HepG2 (cell line): Measurements from ENCODE around the gene DBN1. TPM values are rescaled to one million over a fixed set of nuclear protein-coding genes. Genes with fewer than 3 reads are reported as not detected.

Experiments
- ARNT ChIP-seq: fragments of 450-650 bp; IDR thresholded peaks from 2 replicates; pipeline ENCODE4 v1.6.1; 2017
- ASH2L ChIP-seq: fragments of 300-600, 200-600 bp; sonication (generic); IDR thresholded peaks from 2 replicates; pipeline ENCODE4 v1.7.0; 2017; ENCODE audit warnings: low read depth, mild to moderate bottlenecking, moderate library complexity, mixed read lengths, low read length; ENCODE audit not compliant: insufficient read length
- CEBPG ChIP-seq: IDR thresholded peaks from 2 replicates; pipeline ENCODE4 v1.6.1; 2016
- EED ChIP-seq: sonication (generic); formaldehyde crosslinking; IDR thresholded peaks from 2 replicates; pipeline ENCODE4 v1.5.0; 2020; ENCODE audit warnings: mild to moderate bottlenecking, missing genetic modification reagents
- EP300 ChIP-seq, 3 experiments: sonication (generic) in 1 of 3; formaldehyde crosslinking in 1 of 3; IDR thresholded peaks; 2 replicates each; pipeline versions ENCODE4 v1.5.1 to v1.6.1; 2011 to 2020; ENCODE audit warnings: low read depth in 2 of 3, low read length in 2 of 3, borderline replicate concordance in 1 of 3, improper control_type of control experiment in 1 of 3, mild to moderate bottlenecking in 1 of 3, missing genetic modification reagents in 1 of 3, moderate library complexity in 1 of 3
- FUBP1 ChIP-seq: sonication (generic); formaldehyde crosslinking; IDR thresholded peaks from 2 replicates; pipeline ENCODE4 v1.5.1; 2020; ENCODE audit warnings: missing genetic modification reagents, mild to moderate bottlenecking, borderline replicate concordance
- IKZF1 ChIP-seq: fragments of 450-650 bp; IDR thresholded peaks from 2 replicates; pipeline ENCODE4 v1.7.1; 2016
- MYPOP ChIP-seq: sonication (generic); formaldehyde crosslinking; IDR thresholded peaks from 2 replicates; pipeline ENCODE4 v1.8.1; 2023; ENCODE audit warnings: mild to moderate bottlenecking, moderate library complexity, missing genetic modification reagents
- NRL ChIP-seq: sonication (generic); formaldehyde crosslinking; IDR thresholded peaks from 2 replicates; pipeline ENCODE4 v1.5.0; 2020; ENCODE audit warnings: missing genetic modification reagents, mild to moderate bottlenecking, moderate library complexity, borderline replicate concordance
- RFXAP ChIP-seq: sonication (generic); formaldehyde crosslinking; IDR thresholded peaks from 2 replicates; pipeline ENCODE4 v1.4.0; 2020; ENCODE audit warnings: missing genetic modification reagents, borderline replicate concordance
- RXRA ChIP-seq: sonication (generic); formaldehyde crosslinking; IDR thresholded peaks from 2 replicates; pipeline ENCODE4 v1.5.1; 2020; ENCODE audit warnings: missing genetic modification reagents
- SMAD3 ChIP-seq: sonication (generic); formaldehyde crosslinking; IDR thresholded peaks from 2 replicates; pipeline ENCODE4 v1.4.0; 2020; ENCODE audit warnings: missing genetic modification reagents
- SP140L ChIP-seq: sonication (generic); formaldehyde crosslinking; IDR thresholded peaks from 2 replicates; pipeline ENCODE4 v1.4.0; 2020; ENCODE audit warnings: missing genetic modification reagents, borderline replicate concordance
- ZFP36L2 ChIP-seq: sonication (generic); formaldehyde crosslinking; IDR thresholded peaks from 2 replicates; pipeline ENCODE4 v1.4.0; 2020; ENCODE audit warnings: missing genetic modification reagents
- ZNF205 ChIP-seq: IDR thresholded peaks from 2 replicates; pipeline ENCODE4 v1.6.1; 2018; ENCODE audit warnings: missing biosample characterization, missing genetic modification reagents
- ZNF331 ChIP-seq: sonication (generic); formaldehyde crosslinking; IDR thresholded peaks from 2 replicates; pipeline ENCODE4 v1.4.0; 2020; ENCODE audit warnings: missing genetic modification reagents
- ZNF543 ChIP-seq: sonication (generic); formaldehyde crosslinking; IDR thresholded peaks from 2 replicates; pipeline ENCODE4 v1.4.0; 2020; ENCODE audit warnings: mild to moderate bottlenecking, missing genetic modification reagents
- ZNF644 ChIP-seq: IDR thresholded peaks from 2 replicates; pipeline ENCODE4 v1.6.1; 2016; ENCODE audit warnings: low read depth
- ZNF770 ChIP-seq: sonication (generic); formaldehyde crosslinking; IDR thresholded peaks from 2 replicates; pipeline ENCODE4 v1.5.0; 2020; ENCODE audit warnings: mild to moderate bottlenecking, missing genetic modification reagents
- ZNF777 ChIP-seq: sonication (generic); formaldehyde crosslinking; IDR thresholded peaks from 2 replicates; pipeline ENCODE4 v1.4.0; 2020; ENCODE audit warnings: missing genetic modification reagents
- ZSCAN5A ChIP-seq: sonication (generic); formaldehyde crosslinking; IDR thresholded peaks from 2 replicates; pipeline ENCODE4 v1.8.0; 2022; ENCODE audit warnings: mild to moderate bottlenecking, missing genetic modification reagents, borderline replicate concordance
- polyA plus RNA-seq, 8 experiments: library from polyadenylated mRNA; depleted of rRNA in 3 of 8; stranded (reverse) in 7 of 8; unstranded in 1 of 8; fragments of >200 nt; fragmentation: Illumina TruSeq in 4 of 8; extraction: Trizol in 4 of 8; gene quantifications; 2 replicates each; pipeline versions ENCODE4 v1.2.1 to v1.2.3, GENCODE V29; 2011 to 2016; ENCODE audit warnings: low read depth in 4 of 8, missing spikeins in 1 of 8, mixed read lengths in 1 of 8; ENCODE audit not compliant: insufficient read depth in 1 of 8
- total RNA-seq, 5 experiments: library from RNA; depleted of rRNA; stranded (reverse); fragments of >200 nt; fragmentation: Illumina TruSeq; extraction: Trizol; gene quantifications; 2 replicates each; pipeline ENCODE4 v1.2.3, GENCODE V29; 2016; ENCODE audit warnings: low read depth in 1 of 5

The DBN1 gene
- total and polyA plus RNA-seq, 2 of the 13 experiments (the other 11 are each of a cell fraction or from before 2014, with no cell fraction given), result 27.0 to 37.3 TPM

DNA sequence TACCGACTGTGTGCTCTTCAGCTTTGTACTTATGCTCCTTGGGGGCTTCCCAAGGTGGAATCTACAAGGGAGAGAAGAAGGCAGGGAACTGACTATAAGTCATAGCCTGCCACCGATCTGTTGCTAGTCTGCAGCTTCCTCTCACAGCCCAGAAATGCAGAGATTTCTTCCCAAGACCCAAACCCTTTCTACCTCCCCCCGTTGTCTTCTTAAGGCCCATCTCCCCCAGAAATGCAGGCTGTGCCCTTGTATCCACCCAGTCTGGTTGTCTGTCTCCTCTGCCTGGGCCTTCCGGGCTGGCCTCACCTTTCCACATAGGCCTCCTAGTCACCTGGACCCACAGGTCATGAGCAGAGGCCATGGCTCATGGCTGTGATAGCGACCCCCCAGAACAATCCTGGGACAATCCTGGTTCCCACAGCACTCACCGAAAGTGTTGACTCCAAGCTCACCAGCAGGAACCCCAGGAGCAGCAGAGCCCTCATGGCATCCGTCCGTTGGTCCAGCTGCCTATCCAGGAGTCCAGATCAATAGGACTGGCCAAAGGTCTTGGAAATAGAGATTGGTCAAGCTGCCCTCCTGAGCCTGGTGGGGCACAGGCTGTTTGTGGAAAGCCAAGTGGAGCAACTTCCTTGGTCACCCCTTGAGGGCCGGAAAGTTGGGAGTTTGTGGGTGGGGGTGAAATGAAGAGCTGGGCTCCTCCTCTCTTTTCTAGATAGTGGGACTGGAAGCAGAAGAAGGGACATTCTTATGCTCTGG is 64.2 kb downstream of the DBN1 start, which contains the start of gene F12 (continued):
- TF ChIP-seq EP300 (IDR thresholded peaks at IDR 0.05; ENCODE audit: low read depth in 2 of 2, low read length in 2 of 2) (peak in 1 of 2 experiments; percentile 54; a peak in 1 of 4 replicates), EP300 (CRISPR knock-in tag; IDR thresholded peaks at IDR 0.05; ENCODE audit: borderline replicate concordance) (no peak), ZSCAN5A (no peak), ZNF644 (CRISPR knock-in tag) (peak; percentile 72), ZNF777 (no peak), RFXAP (CRISPR knock-in tag) (no peak), IKZF1 (no peak), ZNF205 (CRISPR knock-in tag) (no peak), NRL (CRISPR knock-in tag) (0 out of 2 replicates have a peak, but pooled peaks have one; percentile 41), MYPOP (CRISPR knock-in tag) (0 out of 2 replicates have a peak, but pooled peaks have one; percentile 34), SMAD3 (0 out of 2 replicates have a peak, but pooled peaks have one; percentile 26), CEBPG (CRISPR knock-in tag) (peak; percentile 41), EED (no peak), FUBP1 (CRISPR knock-in tag) (no peak), ASH2L (no peak), SP140L (CRISPR knock-in tag) (no peak), ZFP36L2 (no peak), ZNF543 (CRISPR knock-in tag) (no peak), ZNF331 (CRISPR knock-in tag) (no peak), ZNF770 (CRISPR knock-in tag) (no peak), RXRA (no peak), ARNT (no peak)
